ENCODE results near the gene GFRA1.

The GFRA1 gene

GRCh38 chr10:116240157-116240950, 32.7 kb downstream of the GFRA1 start:
- no peak for DNase-seq

- no peak for DNase-seq
These were observed 33.8 kb downstream of the GFRA1 start for GRCh38 chr10:116239229-116239628.

DNA sequence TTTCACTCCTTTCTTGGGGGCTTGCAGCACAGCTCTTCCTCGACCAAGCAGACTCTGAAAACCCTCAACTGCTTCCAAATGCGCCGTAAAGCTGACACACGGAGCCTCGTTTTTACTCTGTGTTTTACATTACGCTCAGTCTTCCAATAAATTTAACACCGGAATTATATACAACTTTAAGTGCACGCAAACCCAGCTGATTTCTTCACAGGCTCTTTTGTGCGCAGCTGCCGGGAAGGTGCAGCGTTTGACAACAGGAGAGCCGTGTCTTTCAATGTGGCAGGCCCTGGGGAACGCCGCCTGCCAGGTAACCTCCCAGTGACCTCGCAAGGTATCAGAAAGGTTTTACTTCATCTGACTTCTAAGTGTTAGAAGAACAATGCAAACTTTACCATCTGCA, 35.0 kb downstream of the GFRA1 start:
- DNase-seq: no peak

GRCh38 chr10:116237260-116237659, 35.7 kb downstream of the GFRA1 start:
- DNase-seq: no peak

- no peak for DNase-seq
These were observed 39.8 kb downstream of the GFRA1 start for GRCh38 chr10:116233230-116233629.

GRCh38 chr10:116232613-116233012, 40.4 kb downstream of the GFRA1 start:
- DNase-seq: no peak

- no peak for DNase-seq
These were observed 46.2 kb downstream of the GFRA1 start for GRCh38 chr10:116226766-116227165.

DNA sequence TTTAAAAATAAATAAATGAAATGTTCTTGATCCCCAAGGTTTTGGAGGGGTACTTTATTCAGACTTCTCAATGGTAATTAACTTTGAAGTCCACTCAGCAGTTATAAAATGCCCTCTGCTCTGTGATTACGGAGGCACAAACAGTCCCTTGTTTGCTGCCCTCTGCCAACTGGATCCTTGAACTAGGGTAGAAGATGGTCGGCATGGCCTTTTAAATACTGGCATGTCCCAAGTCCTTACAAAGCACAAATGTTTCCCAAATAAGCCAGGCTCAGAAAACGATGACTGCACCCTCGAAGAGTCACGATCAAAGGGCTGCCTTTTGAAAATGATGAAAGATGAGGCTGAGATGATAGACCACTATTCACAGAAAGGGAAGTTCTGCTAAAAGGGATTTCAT, 47.0 kb downstream of the GFRA1 start:
- no peak for DNase-seq

- no peak for DNase-seq
These were observed 49.7 kb downstream of the GFRA1 start for GRCh38 chr10:116223289-116223688.

- no peak for DNase-seq
These were observed 52.0 kb downstream of the GFRA1 start for GRCh38 chr10:116221053-116221452.

- DNase-seq: no peak
These were observed 56.3 kb downstream of the GFRA1 start for GRCh38 chr10:116216676-116217075.

DNA sequence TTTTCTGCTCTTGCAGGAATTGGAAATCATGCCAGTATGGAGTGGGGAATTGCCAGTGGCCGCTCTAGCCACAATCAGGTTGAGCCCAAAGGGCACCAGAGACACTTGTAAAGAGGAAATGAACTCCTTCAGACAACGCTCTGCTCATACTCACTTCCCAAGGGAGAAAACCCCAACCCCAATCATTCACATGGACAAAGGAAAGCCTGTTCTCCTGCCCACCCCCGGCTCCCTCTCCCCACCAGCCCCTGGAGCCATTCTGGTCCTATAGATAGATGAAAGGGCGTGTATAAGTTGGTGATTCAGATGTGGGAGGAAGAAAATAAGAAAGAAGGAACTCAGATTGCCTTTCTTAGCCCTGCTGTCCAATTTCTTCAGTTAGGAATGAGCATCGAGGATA, 57.4 kb downstream of the GFRA1 start:
- DNase-seq: no peak

GRCh38 chr10:116211682-116212081, 61.3 kb downstream of the GFRA1 start:
- DNase-seq: no peak

- DNase-seq: no peak
These were observed 62.2 kb downstream of the GFRA1 start for GRCh38 chr10:116210588-116211346.

- DNase-seq: no peak
These were observed 63.2 kb downstream of the GFRA1 start for GRCh38 chr10:116209781-116210180.

DNA sequence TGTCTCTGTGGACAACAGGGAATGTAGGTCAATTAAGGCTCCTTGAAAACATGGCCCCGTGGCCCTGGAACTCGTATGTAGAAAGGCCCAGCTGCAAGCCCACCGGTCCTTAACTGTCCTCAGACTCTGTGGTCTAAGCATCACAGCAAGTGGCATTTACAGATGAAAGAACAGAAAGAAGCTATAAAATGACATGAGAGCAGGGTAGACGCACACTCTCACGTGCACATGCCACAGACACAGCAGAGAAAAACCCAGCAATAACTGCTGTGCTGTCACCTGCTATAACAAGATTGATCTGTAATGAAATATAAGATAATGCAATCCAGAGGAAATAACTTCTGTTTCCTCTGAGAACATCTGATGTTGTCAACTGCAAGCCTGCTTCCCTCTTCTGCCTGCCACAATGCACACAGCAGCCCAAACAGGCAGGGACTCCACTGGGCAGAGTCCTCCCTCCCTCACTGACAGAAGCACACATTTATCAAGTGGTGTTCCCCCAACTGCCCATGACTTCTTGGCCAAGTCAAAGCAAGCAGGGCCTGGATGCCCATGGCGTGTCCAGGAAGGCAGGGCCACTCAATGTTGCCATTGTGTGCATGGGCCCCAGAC, 63.9 kb downstream of the GFRA1 start:
- no peak for DNase-seq

DNA sequence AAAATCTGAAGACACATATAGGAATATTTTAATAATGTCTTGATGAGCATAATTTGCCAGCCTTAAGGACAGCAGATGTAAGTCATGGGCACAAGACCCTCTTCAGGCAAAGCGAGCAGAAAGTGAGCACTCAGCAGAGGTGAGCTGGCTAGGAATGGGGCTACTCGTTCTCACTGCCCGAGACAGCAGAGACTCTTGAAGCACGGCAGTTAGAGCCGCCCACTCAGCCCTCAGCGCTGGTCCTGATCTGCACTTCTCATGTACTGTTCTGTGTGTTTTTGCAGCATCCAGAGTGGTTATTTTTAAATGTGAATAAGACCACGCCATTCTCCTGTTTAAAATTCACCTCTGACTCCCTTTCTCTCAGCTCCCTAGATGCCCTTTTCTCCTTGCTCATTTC, 65.3 kb downstream of the GFRA1 start:
- no peak for DNase-seq

DNA sequence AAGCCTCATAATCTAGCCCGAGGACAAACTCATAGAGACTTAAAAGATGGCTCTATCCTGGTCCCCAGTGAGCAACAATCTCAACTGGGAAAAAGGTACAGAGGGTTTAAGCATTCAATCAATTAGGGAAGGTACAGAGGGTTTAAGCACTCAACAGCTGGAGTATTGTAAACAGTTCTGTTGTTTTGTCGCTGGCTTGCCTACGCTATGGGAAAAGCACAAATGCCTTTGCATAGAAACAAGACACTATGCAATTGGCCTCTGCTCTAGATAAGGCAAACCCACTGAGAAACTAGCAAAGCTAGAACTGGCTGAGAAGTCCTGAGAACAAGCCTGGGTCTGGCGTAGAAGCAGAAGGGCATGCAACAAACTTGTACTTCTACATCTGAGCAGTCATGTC, 69.3 kb downstream of the GFRA1 start:
- DNase-seq: no peak

DNA sequence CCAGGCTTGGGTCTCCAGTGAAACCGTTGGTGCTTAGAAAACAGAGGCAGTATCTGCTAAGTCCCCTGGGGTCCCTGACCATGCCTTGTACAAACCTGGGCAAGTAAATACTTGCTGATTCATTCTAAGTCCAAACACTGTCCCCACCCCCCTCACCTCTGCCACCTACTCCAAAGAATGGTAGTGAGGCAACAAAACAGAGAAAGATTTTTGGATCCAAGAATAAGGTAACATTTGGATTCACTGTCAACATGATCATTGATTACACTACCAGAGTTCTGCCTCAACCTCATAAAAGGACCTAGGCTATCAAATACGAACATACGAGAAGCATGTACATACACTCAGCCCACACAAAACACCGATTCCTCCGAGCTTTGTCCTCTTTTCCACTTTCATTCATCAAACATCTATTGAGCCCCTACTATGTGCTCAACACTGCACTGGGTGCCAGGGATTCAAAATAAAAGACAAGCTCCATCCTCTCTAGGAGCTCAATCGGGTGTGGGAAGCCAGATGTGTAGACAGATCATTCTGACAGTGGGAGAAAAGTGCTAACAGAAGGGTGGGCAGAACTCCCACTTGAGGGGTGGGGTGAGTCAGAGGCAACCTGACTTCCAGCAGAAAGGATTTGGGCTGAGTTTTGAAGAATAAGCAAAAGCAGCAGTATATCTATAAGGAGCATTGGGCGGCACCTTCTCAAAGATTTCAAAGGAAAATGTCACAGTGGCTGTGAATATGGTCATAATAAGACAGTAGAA, 71.2 kb downstream of the GFRA1 start:
- DNase-seq: no peak

DNA sequence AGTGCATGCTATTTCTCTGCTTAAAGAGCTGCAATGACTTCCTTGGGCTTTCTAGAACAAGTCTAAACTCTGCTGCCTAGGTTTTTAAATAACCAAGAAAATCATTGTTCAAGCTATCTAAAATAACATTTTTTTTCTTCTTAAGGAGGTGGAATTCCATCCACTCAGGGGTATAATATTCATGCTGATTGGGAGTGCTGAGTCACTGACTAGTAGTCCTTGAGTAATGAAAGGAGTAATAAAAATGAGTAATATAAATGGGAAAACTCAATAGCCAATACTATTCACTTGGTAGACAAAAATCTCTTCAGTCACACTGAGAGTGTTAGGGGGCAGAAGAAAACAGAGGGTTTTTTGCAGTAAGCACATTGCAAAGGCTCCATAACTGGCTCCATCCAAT, 72.0 kb downstream of the GFRA1 start:
- DNase-seq: no peak

- no peak for DNase-seq
These were observed 74.3 kb downstream of the GFRA1 start for GRCh38 chr10:116198676-116199035.

DNA sequence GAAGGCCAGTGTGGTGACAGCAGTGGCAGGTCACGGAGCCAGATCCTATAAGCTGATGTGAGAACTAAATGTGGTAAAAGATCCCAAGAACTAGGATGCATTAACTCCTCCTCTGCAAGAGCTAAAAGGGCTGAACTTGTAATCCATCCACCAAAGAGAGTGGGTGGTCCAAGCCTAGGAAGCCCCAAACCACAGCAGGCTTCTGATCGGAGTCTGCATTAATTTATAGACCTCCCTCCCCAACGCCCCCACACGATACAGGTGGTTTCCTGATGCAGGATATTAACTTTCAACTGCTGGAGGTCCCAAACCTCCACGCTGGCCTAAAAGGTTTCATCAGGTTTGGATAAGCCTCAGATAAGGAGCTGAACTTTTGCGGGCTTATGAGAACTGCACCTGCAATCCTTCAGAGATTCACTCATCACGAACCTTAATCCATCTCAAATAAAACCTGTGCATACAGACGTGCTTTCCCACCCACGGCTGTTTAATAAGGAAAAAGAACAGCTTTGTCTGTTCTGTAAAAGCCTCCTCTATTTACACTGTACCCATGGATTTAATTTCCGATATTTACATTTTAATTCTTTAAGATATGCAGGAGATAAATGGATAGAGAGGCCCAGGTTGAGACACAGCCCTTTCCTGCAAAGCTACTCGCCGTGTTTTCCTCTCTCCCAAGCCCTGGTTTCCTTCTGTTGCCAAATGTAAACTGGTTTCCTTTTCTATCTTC, 74.9 kb downstream of the GFRA1 start:
- DNase-seq: no peak

- no peak for DNase-seq
These were observed 77.4 kb downstream of the GFRA1 start for GRCh38 chr10:116195583-116195982.

All from stimulated activated naive CD4-positive, alpha-beta T cell treated with Interleukin-2 at 50 U/mL for 16 hours (primary cell).